Measurements from ENCODE around the gene TBC1D30. TPM values are rescaled to one million over a fixed set of nuclear protein-coding genes. Genes with fewer than 3 reads are reported as not detected.

Gene TBC1D30
- total RNA-seq, 2 experiments from 2014 or later = 0.28 to 0.49 TPM

- TF ChIP-seq CTCF (IDR thresholded peaks at IDR 0.05) = no peak
- no peaks in the 10 kb centered on the region for H3K27me3 ChIP-seq (ENCODE audit: control insufficient read depth in 1 of 2, insufficient read depth in 2 of 2, low read length in 2 of 2)
- DNase-seq (no peak), ATAC-seq (ENCODE audit: poor library complexity) (no peak)
- H3K4me3 ChIP-seq (ENCODE audit: low read length) = no peak overlapping the region
- POLR2A ChIA-PET = no interaction called here
- Mint-ChIP-seq H3K36me3 (ENCODE audit: low read depth) (no peaks in the 10 kb centered on the region), H3K27me3 (peaks cover 6% of the 10 kb centered on the region), H3K4me1 (ENCODE audit: low read depth) (no peaks in the 10 kb centered on the region), H3K9me3 (no peaks in the 10 kb centered on the region), H3K4me3 (no peak overlapping the region), H3K27ac (no peak overlapping the region)
- CTCF ChIA-PET = no interaction called here
- H3K4me1 ChIP-seq (ENCODE audit: insufficient read depth, low read length) = no peaks in the 10 kb centered on the region
- no peaks in the 10 kb centered on the region for H3K9me3 ChIP-seq (ENCODE audit: control insufficient read depth in 1 of 2, insufficient read depth in 1 of 2, low read length in 2 of 2)
- no peak overlapping the region for H3K27ac ChIP-seq (ENCODE audit: low read depth in 1 of 2, low read length in 2 of 2)
- intact Hi-C loops (cut with DNase I, micrococcal nuclease) = no loop called here
- H3K36me3 ChIP-seq (ENCODE audit: insufficient read depth, low read length) = no peaks in the 10 kb centered on the region
Measured at GRCh38 chr12:64882687-64883086, 58.2 kb downstream of the TBC1D30 start.

- Mint-ChIP-seq H3K36me3 (ENCODE audit: low read depth) (no peaks in the 10 kb centered on the region), H3K4me3 (no peak overlapping the region), H3K9me3 (no peaks in the 10 kb centered on the region), H3K4me1 (ENCODE audit: low read depth) (no peaks in the 10 kb centered on the region), H3K27ac (no peak overlapping the region), H3K27me3 (peaks cover 6% of the 10 kb centered on the region)
- Histone ChIP-seq H3K27me3 (ENCODE audit: control insufficient read depth in 1 of 2, insufficient read depth in 2 of 2, low read length in 2 of 2) (no peaks in the 10 kb centered on the region), H3K4me3 (ENCODE audit: low read length) (no peak overlapping the region), H3K4me1 (ENCODE audit: insufficient read depth, low read length) (no peaks in the 10 kb centered on the region), H3K9me3 (ENCODE audit: control insufficient read depth in 1 of 2, insufficient read depth in 1 of 2, low read length in 2 of 2) (no peaks in the 10 kb centered on the region), H3K27ac (ENCODE audit: low read depth in 1 of 2, low read length in 2 of 2) (no peak overlapping the region), H3K36me3 (ENCODE audit: insufficient read depth, low read length) (no peaks in the 10 kb centered on the region)
- ChIA-PET CTCF (no interaction called here), POLR2A (no interaction called here)
- intact Hi-C loops (cut with DNase I, micrococcal nuclease) = no loop called here
- ATAC-seq (ENCODE audit: poor library complexity) (no peak), DNase-seq (no peak)
- TF ChIP-seq CTCF (IDR thresholded peaks at IDR 0.05) = no peak
Measured at GRCh38 chr12:64883264-64884163, 59.1 kb downstream of the TBC1D30 start.

- no peak overlapping the region for H3K4me3 Mint-ChIP-seq
- peaks cover 6% of the 10 kb centered on the region for H3K27me3 Mint-ChIP-seq
- H3K4me3 ChIP-seq (ENCODE audit: low read length) = no peak overlapping the region
- no peaks in the 10 kb centered on the region for H3K4me1 ChIP-seq (ENCODE audit: insufficient read depth, low read length)
- H3K27ac ChIP-seq (ENCODE audit: low read depth in 1 of 2, low read length in 2 of 2) = no peak overlapping the region
- no peak for TF ChIP-seq CTCF (IDR thresholded peaks at IDR 0.05)
- ATAC-seq (ENCODE audit: poor library complexity) = no peak
- H3K9me3 ChIP-seq (ENCODE audit: control insufficient read depth in 1 of 2, insufficient read depth in 1 of 2, low read length in 2 of 2) = no peaks in the 10 kb centered on the region
- no peaks in the 10 kb centered on the region for H3K4me1 Mint-ChIP-seq (ENCODE audit: low read depth)
- CTCF ChIA-PET = no interaction called here
- no peaks in the 10 kb centered on the region for H3K36me3 Mint-ChIP-seq (ENCODE audit: low read depth)
- H3K36me3 ChIP-seq (ENCODE audit: insufficient read depth, low read length) = no peaks in the 10 kb centered on the region
- no peak for DNase-seq
- intact Hi-C loops (cut with DNase I, micrococcal nuclease) = no loop called here
- H3K27ac Mint-ChIP-seq = no peak overlapping the region
- POLR2A ChIA-PET = no interaction called here
- no peaks in the 10 kb centered on the region for H3K9me3 Mint-ChIP-seq
- H3K27me3 ChIP-seq (ENCODE audit: control insufficient read depth in 1 of 2, insufficient read depth in 2 of 2, low read length in 2 of 2) = no peaks in the 10 kb centered on the region
Measured at GRCh38 chr12:64884164-64884542, 59.7 kb downstream of the TBC1D30 start.

Measured in CD4-positive, alpha-beta T cell (primary cell).